H9 (cell line): Measurements from ENCODE around the gene LNPK. TPM values are rescaled to one million over a fixed set of nuclear protein-coding genes. Genes with fewer than 3 reads are reported as not detected.

Source experiments
- DNase-seq: peaks from one replicate; pipeline ENCODE4 v3.0.0-alpha.2; 2017
- H2AFZ ChIP-seq: one replicate; pipeline ENCODE4 v1.6.1; 2013; ENCODE audit warnings: mild to moderate bottlenecking, low read length, control low read depth, moderate library complexity
- H2AK5ac ChIP-seq: 2 replicates; pipeline ENCODE4 v1.6.1; 2013; ENCODE audit warnings: low read length, control low read depth, mixed read lengths; ENCODE audit not compliant: insufficient read length
- H2BK120ac ChIP-seq: one replicate; pipeline ENCODE4 v1.6.1; 2013; ENCODE audit warnings: low read depth, mild to moderate bottlenecking, low read length, control low read depth, inconsistent platforms; ENCODE audit not compliant: poor library complexity, severe bottlenecking
- H2BK12ac ChIP-seq: 2 replicates; pipeline ENCODE4 v1.6.1; 2013; ENCODE audit warnings: low read length, control low read depth, mixed read lengths, low read depth; ENCODE audit not compliant: insufficient read length
- H2BK15ac ChIP-seq: 2 replicates; pipeline ENCODE4 v1.6.1; 2013; ENCODE audit warnings: low read depth, low read length, control low read depth
- H2BK20ac ChIP-seq: one replicate; pipeline ENCODE4 v1.6.1; 2013; ENCODE audit warnings: low read depth, mild to moderate bottlenecking, low read length, control low read depth, inconsistent platforms; ENCODE audit not compliant: poor library complexity, severe bottlenecking
- H2BK5ac ChIP-seq: 2 replicates; pipeline ENCODE4 v1.6.1; 2013; ENCODE audit warnings: low read length, control low read depth, mixed read lengths; ENCODE audit not compliant: insufficient read length
- H3K14ac ChIP-seq: 2 replicates; pipeline ENCODE4 v1.6.1; 2013; ENCODE audit warnings: low read length, control low read depth; ENCODE audit not compliant: insufficient read depth
- H3K18ac ChIP-seq: 2 replicates; pipeline ENCODE4 v1.6.1; 2013; ENCODE audit warnings: low read depth, mild to moderate bottlenecking, mixed read lengths, low read length, control low read depth; ENCODE audit not compliant: insufficient read length
- H3K23ac ChIP-seq: 2 replicates; pipeline ENCODE4 v1.6.1; 2013; ENCODE audit warnings: low read length, control low read depth, mixed read lengths, low read depth; ENCODE audit not compliant: insufficient read length
- H3K23me2 ChIP-seq: 2 replicates; pipeline ENCODE4 v1.6.1; 2013; ENCODE audit warnings: low read depth, mild to moderate bottlenecking, mixed read lengths, low read length, control low read depth; ENCODE audit not compliant: insufficient read length, poor library complexity, severe bottlenecking
- H3K27ac ChIP-seq: 2 replicates; pipeline ENCODE4 v1.5.1; 2013; ENCODE audit warnings: low read length, control low read depth, mixed read lengths, low read depth; ENCODE audit not compliant: insufficient read length
- H3K27me3 ChIP-seq: 2 replicates; pipeline ENCODE4 v1.6.1; 2013; ENCODE audit warnings: low read length, control low read depth, inconsistent platforms; ENCODE audit not compliant: insufficient read depth
- H3K4ac ChIP-seq: 2 replicates; pipeline ENCODE4 v1.6.1; 2013; ENCODE audit warnings: low read depth, mild to moderate bottlenecking, control low read depth, inconsistent platforms, low read length, moderate library complexity
- H3K4me1 ChIP-seq: 2 replicates; pipeline ENCODE4 v1.6.1; 2013; ENCODE audit warnings: low read length, control low read depth, inconsistent platforms; ENCODE audit not compliant: insufficient read depth
- H3K4me2 ChIP-seq: 2 replicates; pipeline ENCODE4 v1.6.1; 2013; ENCODE audit warnings: low read length, control low read depth, mixed read lengths; ENCODE audit not compliant: insufficient read length, insufficient read depth
- H3K56ac ChIP-seq: 2 replicates; pipeline ENCODE4 v1.6.1; 2013; ENCODE audit warnings: low read depth, mild to moderate bottlenecking, mixed read lengths, low read length, control low read depth; ENCODE audit not compliant: insufficient read length
- H3K79me1 ChIP-seq: 2 replicates; pipeline ENCODE4 v1.6.1; 2013; ENCODE audit warnings: low read depth, mild to moderate bottlenecking, moderate library complexity, low read length, control low read depth, inconsistent platforms; ENCODE audit not compliant: insufficient read depth, poor library complexity, severe bottlenecking
- H3K79me2 ChIP-seq: 2 replicates; pipeline ENCODE4 v1.6.1; 2013; ENCODE audit warnings: low read length, control low read depth, inconsistent platforms; ENCODE audit not compliant: insufficient read depth
- H3K9ac ChIP-seq: 2 replicates; pipeline ENCODE4 v1.6.1; 2013; ENCODE audit warnings: low read length, control low read depth, mixed read lengths; ENCODE audit not compliant: insufficient read length; ENCODE audit errors: extremely low read depth
- H3K9me3 ChIP-seq: one replicate; pipeline ENCODE4 v1.6.1; 2013; ENCODE audit warnings: low read depth, low read length, inconsistent platforms; ENCODE audit not compliant: control insufficient read depth
- H3T11ph ChIP-seq: one replicate; pipeline ENCODE4 v1.6.1; 2013; ENCODE audit warnings: mild to moderate bottlenecking, low read length, control low read depth, inconsistent platforms
- H4K20me1 ChIP-seq: one replicate; pipeline ENCODE4 v1.6.1; 2013; ENCODE audit not compliant: control insufficient read depth, insufficient read length, insufficient read depth
- H4K5ac ChIP-seq: 2 replicates; pipeline ENCODE4 v1.6.1; 2013; ENCODE audit warnings: low read depth, mild to moderate bottlenecking, mixed read lengths, low read length, control low read depth; ENCODE audit not compliant: insufficient read length
- H4K8ac ChIP-seq: replicated peaks from 2 replicates; pipeline ENCODE4 v1.6.1; 2013; ENCODE audit warnings: low read length, control low read depth, mixed read lengths, low read depth; ENCODE audit not compliant: insufficient read length
- H4K91ac ChIP-seq: 2 replicates; pipeline ENCODE4 v1.6.1; 2013; ENCODE audit warnings: low read depth, mild to moderate bottlenecking, moderate library complexity, mixed read lengths, low read length, control low read depth; ENCODE audit not compliant: insufficient read length
- H3K27ac Mint-ChIP-seq, 3 experiments: 2 replicates in 2 of 3; 3 replicates in 1 of 3; pipeline ENCODE4 v1.8.0; 2020 to 2021; ENCODE audit warnings: mixed read lengths in 3 of 3, mild to moderate bottlenecking in 1 of 3, moderate library complexity in 1 of 3
- H3K27me3 Mint-ChIP-seq: 2 replicates; pipeline ENCODE4 v1.8.0; 2021; ENCODE audit warnings: low read depth, mild to moderate bottlenecking, moderate library complexity, mixed read lengths
- H3K36me3 Mint-ChIP-seq, 3 experiments: 2 replicates in 2 of 3; 3 replicates in 1 of 3; pipeline ENCODE4 v1.8.0; 2020 to 2021; ENCODE audit warnings: low read depth in 3 of 3, mixed read lengths in 3 of 3; ENCODE audit not compliant: insufficient read depth in 1 of 3
- H3K4me1 Mint-ChIP-seq, 2 experiments: 2 replicates each; pipeline ENCODE4 v1.8.0; 2020; ENCODE audit warnings: mixed read lengths in 2 of 2
- H3K4me3 Mint-ChIP-seq, 2 experiments: 2 replicates in 1 of 2; 3 replicates in 1 of 2; pipeline ENCODE4 v1.8.0; 2020 to 2021; ENCODE audit warnings: mild to moderate bottlenecking in 2 of 2, mixed read lengths in 2 of 2, moderate library complexity in 1 of 2
- H3K9me3 Mint-ChIP-seq, 2 experiments: 2 replicates in 1 of 2; 3 replicates in 1 of 2; pipeline ENCODE4 v1.8.0; 2020; ENCODE audit warnings: mild to moderate bottlenecking in 2 of 2, mixed read lengths in 2 of 2, moderate library complexity in 1 of 2
- CTCF ChIP-seq: fragments of 200-600 bp; sonication (generic); conservative IDR thresholded peaks from 3 replicates; pipeline ENCODE4 v1.8.0; 2021; ENCODE audit warnings: antibody characterized with exemption, mild to moderate bottlenecking
- WGBS: extraction: QIAGEN DNeasy Blood & Tissue Kit; methylation state at CpG from one replicate; pipeline ENCODE4 v1.1.7; 2013; ENCODE audit warnings: missing lambda C conversion rate, low lambda C conversion rate, mixed read lengths; ENCODE audit not compliant: insufficient read length; ENCODE audit errors: extremely low coverage; 5-methylcytosine and 5-hydroxymethylcytosine counted together
- total RNA-seq: library from RNA; stranded (reverse); gene quantifications from 2 replicates; pipeline ENCODE4 v1.2.1, GENCODE V29; 2021

Gene LNPK
- total RNA-seq, 1 experiment from 2014 or later, result 8.5 TPM

DNA sequence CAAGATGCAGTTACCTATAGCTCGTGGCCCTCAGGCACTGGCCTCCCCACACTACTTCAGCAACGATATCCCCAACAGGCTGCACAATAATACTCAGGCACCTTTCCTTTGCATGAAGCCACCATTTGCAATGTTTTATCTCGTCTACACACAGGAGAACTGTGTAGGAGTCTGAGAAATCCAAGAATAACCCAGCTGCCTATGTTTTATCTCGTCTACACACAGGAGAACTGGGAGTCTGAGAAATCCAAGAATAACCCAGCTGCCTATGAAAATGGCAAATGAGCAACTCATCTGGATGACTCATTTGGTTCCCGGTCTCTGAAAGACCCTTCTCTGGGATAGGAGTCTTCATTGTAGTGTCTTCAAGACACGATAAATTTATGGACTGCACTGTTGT is 18.3 kb upstream of the LNPK start:
- peaks cover 11% of the 10 kb centered on the region; the same call in 1 of the 2 replicates for H3K27me3 Mint-ChIP-seq
- Histone ChIP-seq H4K20me1 (no peaks in the 10 kb centered on the region), H4K91ac (no peak overlapping the region), H3K23ac (no peak overlapping the region), H3K27me3 (no peaks in the 10 kb centered on the region), H3K18ac (no peak overlapping the region), H3K56ac (no peak overlapping the region), H3K79me1 (no peaks in the 10 kb centered on the region), H3K79me2 (no peaks in the 10 kb centered on the region), H3K14ac (no peak overlapping the region), H2AFZ (no peak overlapping the region), H3K4ac (no peak overlapping the region), H3K9ac (no peak overlapping the region), H2AK5ac (no peak overlapping the region), H3K4me1 (no peaks in the 10 kb centered on the region), H4K5ac (no peak overlapping the region), H3K23me2 (no peaks in the 10 kb centered on the region), H3T11ph (no peak overlapping the region), H2BK15ac (no peak overlapping the region), H2BK5ac (no peak overlapping the region), H3K4me2 (no peak overlapping the region), H2BK20ac (no peak overlapping the region), H4K8ac (no peak overlapping the region), H3K27ac (no peak overlapping the region), H2BK12ac (no peak overlapping the region), H2BK120ac (no peak overlapping the region), H3K9me3 (no peaks in the 10 kb centered on the region)
- H3K4me1 Mint-ChIP-seq, result no peaks in the 10 kb centered on the region
- no peak for DNase-seq
- no peak for TF ChIP-seq CTCF
- WGBS, result no CpG with 5 or more reads among the region's 6 CpGs
- no peaks in the 10 kb centered on the region for H3K36me3 Mint-ChIP-seq
- no peak overlapping the region for H3K4me3 Mint-ChIP-seq
- no peak overlapping the region for H3K27ac Mint-ChIP-seq
- peaks cover 0 to 3% of the 10 kb centered on the region in 2 experiments; a peak in 2 of 5 replicates for H3K9me3 Mint-ChIP-seq
